Panc1 (cell line): ENCODE results near the gene ASAH2.
A peak's percentile ranks its signal among the peaks of the same experiment; 100 is the strongest.

ENCODE experiments used
- POLR2AphosphoS5 ChIP-seq: IDR thresholded peaks from 2 replicates; pipeline ENCODE4 v1.6.1; 2012; ENCODE audit warnings: mild to moderate bottlenecking, low read depth, low read length, moderate library complexity
- REST ChIP-seq, 2 experiments: IDR thresholded peaks; 2 replicates each; pipeline ENCODE4 v1.6.1; 2011 to 2012; ENCODE audit warnings: low read depth in 2 of 2, control low read depth in 1 of 2, low read length in 1 of 2, mild to moderate bottlenecking in 1 of 2, moderate library complexity in 1 of 2; ENCODE audit not compliant: insufficient read depth in 1 of 2
- TF ChIP-seq, protein P1 (sequence below): fragments of 450-650 bp; IDR thresholded peaks from 2 replicates; pipeline ENCODE4 v1.5.1; 2017; ENCODE audit warnings: mild to moderate bottlenecking

- TF ChIP-seq, protein P1, sequence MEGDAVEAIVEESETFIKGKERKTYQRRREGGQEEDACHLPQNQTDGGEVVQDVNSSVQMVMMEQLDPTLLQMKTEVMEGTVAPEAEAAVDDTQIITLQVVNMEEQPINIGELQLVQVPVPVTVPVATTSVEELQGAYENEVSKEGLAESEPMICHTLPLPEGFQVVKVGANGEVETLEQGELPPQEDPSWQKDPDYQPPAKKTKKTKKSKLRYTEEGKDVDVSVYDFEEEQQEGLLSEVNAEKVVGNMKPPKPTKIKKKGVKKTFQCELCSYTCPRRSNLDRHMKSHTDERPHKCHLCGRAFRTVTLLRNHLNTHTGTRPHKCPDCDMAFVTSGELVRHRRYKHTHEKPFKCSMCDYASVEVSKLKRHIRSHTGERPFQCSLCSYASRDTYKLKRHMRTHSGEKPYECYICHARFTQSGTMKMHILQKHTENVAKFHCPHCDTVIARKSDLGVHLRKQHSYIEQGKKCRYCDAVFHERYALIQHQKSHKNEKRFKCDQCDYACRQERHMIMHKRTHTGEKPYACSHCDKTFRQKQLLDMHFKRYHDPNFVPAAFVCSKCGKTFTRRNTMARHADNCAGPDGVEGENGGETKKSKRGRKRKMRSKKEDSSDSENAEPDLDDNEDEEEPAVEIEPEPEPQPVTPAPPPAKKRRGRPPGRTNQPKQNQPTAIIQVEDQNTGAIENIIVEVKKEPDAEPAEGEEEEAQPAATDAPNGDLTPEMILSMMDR, result peak; percentile 84
- TF ChIP-seq REST (IDR thresholded peaks at IDR 0.05; ENCODE audit: insufficient read depth in 1 of 2, low read depth in 2 of 2, low read length in 1 of 2) (no peak), POLR2AphosphoS5 (no peak)
Observed at GRCh38 chr10:50275650-50276235, 24.4 kb upstream of the ASAH2 start.
